Raji (cell line): ENCODE measurements around the gene ICOS.

Experiments
- POLR2A ChIP-seq: IDR thresholded peaks from 2 replicates; pipeline ENCODE4 v1.6.1; 2011; ENCODE audit warnings: low read depth, low read length, control low read depth; ENCODE audit not compliant: insufficient read depth

ICOS gene

GRCh38 chr2:203909261-203909967, 27.1 kb upstream of the ICOS start:
- no peak for TF ChIP-seq POLR2A

DNA sequence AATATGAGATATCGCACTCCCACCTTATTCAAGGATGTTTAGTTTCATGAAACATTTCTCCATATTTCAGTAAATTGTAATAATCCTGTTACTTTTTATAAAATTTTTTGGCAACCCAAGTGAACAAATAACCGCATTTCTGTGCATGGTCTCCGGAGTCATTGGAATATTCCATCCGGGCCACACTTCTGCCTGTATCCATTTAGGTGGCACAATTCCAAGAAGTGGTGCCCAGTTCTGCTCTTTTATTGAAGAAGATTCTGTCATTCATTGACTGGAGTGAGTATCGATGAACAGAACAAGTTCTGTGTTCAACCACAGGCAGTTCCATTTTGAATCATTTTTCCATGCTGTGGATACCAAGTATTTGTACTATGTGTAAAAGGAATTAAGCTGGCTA, 26.6 kb upstream of the ICOS start:
- TF ChIP-seq POLR2A: no peak

DNA sequence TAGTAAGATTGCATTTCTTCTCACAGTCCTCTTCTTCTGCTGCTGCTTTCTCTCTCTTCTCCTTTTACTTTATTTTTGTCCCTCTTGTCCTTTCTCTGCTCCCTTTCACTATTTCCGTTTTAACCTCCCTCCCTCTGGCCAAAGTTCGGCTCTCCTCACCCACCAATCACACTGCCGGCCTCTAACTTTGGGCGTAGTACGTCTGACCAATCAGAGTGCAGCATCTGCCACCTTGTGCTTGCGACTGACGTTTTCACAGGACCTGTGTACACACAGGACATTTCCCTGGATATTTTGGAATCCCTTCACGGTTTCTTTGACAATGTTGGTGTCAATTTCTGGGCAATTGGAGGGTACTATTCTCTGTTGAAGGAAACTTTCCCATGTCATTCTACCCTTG, 22.6 kb upstream of the ICOS start:
- TF ChIP-seq POLR2A: no peak

DNA sequence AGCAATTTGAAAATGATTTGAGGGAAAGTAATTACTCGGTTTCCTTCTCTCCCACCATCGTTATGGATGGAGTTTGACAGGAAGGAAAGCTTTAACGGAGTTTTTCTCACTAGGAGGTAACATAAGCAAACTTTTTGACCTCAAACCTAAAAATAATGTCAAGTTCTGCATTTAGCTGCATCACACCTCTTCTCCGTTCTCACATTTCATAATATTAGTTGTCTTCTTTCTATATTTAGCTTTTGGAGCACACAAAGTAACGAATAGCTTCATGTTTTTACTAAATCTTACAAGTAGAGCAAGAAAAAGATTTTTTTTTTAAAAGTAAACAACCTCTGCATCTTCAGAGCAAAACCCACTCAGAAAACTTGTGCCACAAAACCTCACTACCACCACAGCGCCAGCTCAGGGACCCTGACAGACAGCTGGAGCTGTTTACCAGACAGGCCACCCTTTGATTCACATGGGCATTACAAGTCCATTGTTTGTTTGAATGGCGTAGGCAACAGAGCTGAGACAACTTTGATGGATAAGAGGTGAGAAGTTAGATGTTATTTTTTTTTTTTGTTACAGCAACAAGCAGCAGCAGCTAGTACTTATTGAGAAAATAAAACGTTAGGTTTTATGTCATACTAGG, 21.9 kb upstream of the ICOS start:
- TF ChIP-seq POLR2A: no peak

DNA sequence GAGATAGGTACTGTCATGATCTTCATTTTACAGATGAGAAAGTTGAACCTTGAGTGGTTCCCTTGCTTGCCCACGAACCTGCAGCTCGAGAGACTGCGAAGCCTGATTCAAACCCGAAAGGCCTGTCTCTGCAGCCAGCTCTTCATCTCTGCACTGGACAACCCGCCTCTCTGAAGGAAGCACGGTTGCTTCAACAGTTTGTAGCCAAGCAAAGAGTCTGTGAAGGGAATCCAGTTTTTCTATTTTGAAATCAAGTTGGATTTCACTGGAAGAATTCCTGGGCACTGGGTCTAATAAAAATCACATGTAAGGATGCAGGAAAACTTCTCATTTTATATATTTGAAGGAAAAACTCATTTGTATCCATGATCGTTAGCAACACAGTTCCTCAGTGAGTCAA, 21.3 kb upstream of the ICOS start:
- no peak for TF ChIP-seq POLR2A

- TF ChIP-seq POLR2A: no peak
Measured at GRCh38 chr2:203916756-203917155, 19.8 kb upstream of the ICOS start.

DNA sequence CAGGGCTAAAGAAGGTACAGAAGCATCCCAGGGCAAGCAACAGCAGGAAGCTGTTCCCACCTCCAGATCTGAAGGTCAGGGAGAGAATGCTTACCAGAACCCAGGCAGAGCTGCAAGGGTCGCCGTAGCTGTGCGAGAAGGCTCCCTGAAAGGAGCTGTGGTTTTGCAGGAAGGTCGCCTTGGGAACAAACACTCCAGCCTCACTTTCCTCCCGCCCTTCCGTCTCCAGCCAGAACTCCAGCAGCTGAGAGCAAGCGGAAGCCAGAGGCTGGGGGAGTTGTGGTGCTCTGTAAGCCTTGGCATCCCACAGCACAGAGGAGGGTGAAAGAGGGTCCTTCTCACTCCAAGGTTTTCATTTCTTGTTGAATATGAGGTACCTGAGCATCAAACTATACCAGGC, 18.3 kb upstream of the ICOS start:
- no peak for TF ChIP-seq POLR2A

DNA sequence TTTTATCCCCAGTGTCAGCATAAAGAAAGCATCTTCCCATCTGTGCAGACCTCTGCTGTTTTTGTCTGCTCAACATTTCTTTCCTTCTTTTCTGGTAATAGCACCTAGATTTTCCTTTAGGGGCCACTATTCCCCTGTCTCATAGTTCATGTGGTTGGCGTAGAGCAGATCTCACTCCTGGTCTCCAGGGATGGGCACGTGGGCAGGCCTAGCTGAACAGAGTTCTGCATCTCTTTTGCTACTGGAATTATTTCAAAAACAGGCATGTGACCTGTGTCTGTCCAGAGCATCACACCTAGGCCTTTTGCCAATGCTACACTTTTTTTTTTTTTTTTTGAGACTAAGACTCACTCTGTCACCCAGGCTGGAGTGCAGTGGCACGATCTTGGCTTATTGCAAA, 17.7 kb upstream of the ICOS start:
- no peak for TF ChIP-seq POLR2A

DNA sequence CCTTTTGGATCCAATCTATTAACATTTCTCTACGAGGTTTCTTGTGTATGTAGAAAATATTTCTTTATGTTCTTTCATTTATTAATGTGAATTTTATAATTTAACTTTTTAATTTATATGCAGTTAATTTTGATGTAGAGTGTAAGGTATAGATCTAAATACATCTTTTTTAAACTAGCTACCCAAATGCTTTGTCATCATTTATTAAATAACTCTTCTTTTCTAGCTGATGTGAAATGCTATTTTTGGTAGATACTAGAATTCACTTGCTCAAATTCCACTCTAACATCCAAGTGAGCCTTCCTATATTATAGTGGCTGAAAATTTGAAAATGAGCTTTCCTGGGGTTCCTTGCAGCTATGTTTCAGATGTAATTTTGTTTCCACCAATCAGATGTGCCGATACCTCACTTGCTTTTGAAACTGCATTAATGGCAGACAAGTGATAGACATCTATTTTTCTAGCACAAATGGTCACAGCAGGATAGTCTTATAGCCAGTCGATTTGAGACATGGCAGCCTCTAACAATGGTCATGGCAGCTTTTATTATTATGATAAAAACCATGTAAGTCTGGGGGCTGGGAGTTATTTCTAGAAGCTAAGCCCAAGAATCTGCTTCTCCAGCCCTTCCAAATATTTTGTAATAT, 10.9 kb upstream of the ICOS start:
- TF ChIP-seq POLR2A: no peak

DNA sequence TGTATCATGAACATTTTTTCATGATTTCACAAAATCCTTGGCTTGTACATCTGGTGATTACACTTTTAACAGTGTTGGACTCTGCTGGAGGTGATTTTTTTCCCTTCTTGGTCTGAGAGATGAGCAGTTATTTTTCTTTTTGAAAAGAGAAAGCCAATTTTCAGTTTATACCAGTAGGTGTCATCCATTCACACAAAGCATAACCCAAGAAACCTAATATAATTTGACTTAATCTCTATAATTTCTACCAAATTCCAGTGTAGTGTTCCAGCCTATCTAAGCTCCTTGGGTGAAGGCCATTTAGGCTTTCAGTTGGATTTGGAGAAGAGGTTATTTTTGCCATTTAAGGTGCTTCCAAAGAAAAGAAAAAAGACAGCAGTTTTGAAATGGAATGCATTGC, 7.7 kb upstream of the ICOS start:
- TF ChIP-seq POLR2A: no peak

- no peak for TF ChIP-seq POLR2A
Measured at GRCh38 chr2:203934041-203934492, 2.5 kb upstream of the ICOS start.

- no peak for TF ChIP-seq POLR2A
Measured at GRCh38 chr2:203934711-203935438, 1.7 kb upstream of the ICOS start.

DNA sequence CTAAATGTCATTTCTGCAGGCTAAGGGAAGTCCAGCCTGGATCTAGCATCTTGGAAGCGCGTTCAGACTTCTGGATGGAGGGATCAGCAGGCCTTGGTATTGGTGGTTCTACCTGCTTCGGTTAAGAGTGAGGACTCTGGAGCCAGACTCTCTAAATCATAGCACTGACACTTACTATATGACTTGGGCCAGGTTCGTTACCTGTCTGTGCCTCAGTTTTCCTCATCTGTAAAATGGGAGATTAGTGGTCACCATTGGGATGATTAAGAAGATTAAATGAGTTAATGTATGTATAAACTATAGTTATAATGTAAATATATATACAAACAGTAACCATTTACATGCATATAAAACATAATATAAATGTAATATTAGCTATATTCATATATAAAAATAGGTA, 995 bp upstream of the ICOS start:
- no peak for TF ChIP-seq POLR2A

GRCh38 chr2:203936949-203937348, 386 bp downstream of the ICOS start:
- TF ChIP-seq POLR2A: no peak

- TF ChIP-seq POLR2A: no peak
Measured at GRCh38 chr2:203937788-203938187, 1.2 kb downstream of the ICOS start.

DNA sequence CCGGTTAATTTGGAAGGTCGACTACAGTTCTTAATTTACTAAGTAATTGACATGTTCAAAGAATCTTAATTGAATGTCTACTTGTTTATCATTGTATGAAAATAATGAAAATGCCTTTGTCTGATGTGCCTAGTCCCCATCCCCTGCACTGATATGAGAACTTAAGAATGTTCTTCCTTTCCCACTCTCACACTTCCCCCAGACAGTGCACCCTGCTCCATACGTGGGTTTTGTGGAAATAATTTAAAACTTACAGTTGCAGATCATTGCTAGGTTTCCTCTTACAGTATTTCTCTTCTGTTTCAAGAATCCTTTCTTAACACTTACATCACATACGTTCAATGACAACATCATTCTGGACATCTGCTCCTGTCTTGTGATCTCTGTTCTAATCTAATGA, 3.5 kb downstream of the ICOS start:
- TF ChIP-seq POLR2A: no peak
